ENCODE results near the gene ACSBG1.

Gene ACSBG1

GRCh38 chr15:78207641-78208340 lies 26.6 kb downstream of the ACSBG1 start:
- no peak for TF ChIP-seq CTCF (IDR thresholded peaks at IDR 0.05; ENCODE audit: extremely low read depth, missing control alignments)
- no peak for DNase-seq (ENCODE audit: low spot score)

GRCh38 chr15:78207110-78207458 lies 27.3 kb downstream of the ACSBG1 start:
- no peak for DNase-seq (ENCODE audit: low spot score)
- TF ChIP-seq CTCF (IDR thresholded peaks at IDR 0.05; ENCODE audit: extremely low read depth, missing control alignments), result no peak

- no peak for DNase-seq (ENCODE audit: low spot score)
- no peak for TF ChIP-seq CTCF (IDR thresholded peaks at IDR 0.05; ENCODE audit: extremely low read depth, missing control alignments)
These were observed 27.8 kb downstream of the ACSBG1 start for GRCh38 chr15:78206326-78207109.

DNA sequence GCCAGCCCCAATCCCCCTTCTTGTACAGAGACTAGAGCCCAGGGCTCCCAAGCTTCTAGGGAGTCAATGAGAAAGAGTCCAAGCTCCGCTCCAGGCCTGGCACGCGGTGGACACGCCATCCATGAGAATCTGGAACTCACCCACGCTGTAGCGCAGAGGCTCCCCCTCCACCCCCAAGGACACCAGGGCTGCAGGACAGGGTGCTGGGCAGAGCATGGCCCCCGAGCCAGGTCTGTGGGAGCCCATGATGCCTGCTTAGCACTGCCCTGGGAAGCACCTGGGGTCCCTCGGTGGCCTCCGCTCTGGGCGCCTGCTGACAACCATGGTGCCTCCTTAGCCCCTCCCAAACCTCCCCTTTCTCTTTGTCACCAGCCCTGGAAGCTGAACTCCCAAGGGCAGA lies 28.5 kb downstream of the ACSBG1 start:
- no peak for DNase-seq (ENCODE audit: low spot score)
- TF ChIP-seq CTCF (IDR thresholded peaks at IDR 0.05; ENCODE audit: extremely low read depth, missing control alignments), result no peak

DNA sequence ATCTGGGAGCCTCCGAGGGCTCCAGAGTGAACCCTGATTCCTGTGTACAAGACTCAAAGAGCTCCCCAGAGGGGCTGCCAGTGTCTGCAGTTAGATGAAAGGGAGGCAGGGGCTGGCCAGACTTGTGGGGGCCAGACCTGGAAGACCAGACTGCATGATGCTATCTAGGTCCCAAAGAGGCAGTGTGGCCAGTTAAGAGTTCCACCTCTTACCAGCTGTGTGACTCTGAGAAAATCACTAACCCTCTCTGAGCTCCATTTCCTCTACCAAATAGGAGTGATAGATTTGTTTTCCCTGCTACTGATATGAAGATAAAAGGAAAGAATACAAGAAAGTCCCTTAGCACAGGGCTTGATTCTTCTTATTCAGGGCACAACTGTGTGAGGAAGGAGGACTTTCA lies 29.0 kb downstream of the ACSBG1 start:
- no peak for DNase-seq (ENCODE audit: low spot score)
- no peak for TF ChIP-seq CTCF (IDR thresholded peaks at IDR 0.05; ENCODE audit: extremely low read depth, missing control alignments)

DNA sequence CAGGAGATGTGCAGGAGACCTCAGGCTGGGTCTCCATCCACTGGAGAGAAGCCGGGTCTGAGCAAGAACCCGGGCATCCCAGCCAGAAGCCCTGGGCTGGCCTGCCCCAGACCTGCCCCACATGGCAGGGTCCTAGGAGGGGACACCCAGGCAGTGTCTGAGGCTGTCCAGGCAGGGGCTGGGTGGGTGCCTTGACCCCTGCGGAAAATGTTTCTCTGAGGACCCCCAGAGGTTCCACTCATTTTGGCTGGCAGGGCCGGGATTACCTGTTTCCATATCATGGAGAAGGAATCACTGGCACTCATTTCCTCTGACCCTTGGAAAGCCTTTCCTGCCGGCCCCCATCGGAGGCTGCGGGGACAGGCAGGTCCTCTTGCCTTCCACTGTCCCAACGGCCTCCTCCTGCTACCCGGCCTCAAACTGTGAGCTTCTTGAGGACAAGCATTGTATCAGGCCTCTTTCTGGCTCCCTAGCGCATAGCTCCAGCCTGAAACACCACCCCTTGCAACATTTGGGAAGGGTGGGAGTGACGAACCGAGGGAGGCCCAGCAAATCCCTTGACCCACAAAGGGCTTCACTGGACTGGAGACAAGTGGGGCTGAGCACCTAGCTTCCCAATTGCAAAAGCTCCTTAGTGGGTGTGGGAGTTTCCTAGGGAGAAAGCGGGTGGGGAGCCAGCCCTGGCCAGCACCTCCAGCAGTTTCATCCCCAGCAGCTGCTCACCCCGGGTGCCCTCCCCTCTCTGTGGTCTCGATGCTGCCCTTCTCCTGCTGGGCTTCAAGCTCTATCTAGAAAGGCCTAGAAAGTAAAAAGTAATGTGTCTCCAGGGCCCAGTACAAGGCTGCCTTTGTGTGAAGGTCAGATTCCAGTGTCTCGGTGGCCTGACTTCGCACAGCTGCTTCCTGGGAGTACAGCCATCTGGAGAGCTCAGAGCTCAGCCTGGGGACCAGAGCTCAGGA lies 29.7 kb downstream of the ACSBG1 start:
- no peak for TF ChIP-seq CTCF (IDR thresholded peaks at IDR 0.05; ENCODE audit: extremely low read depth, missing control alignments)
- no peak for DNase-seq (ENCODE audit: low spot score)

All from GM20000 (cell line).